Effector memory CD4-positive, alpha-beta T cell (primary cell): ENCODE data around the gene TSC22D3.

Experiments used
- DNase-seq, 3 donors: peaks; one replicate each; pipeline ENCODE4 v3.0.0-alpha.2; 2020
- H3K27ac ChIP-seq: 2 replicates; pipeline ENCODE4 v1.7.0; 2013; ENCODE audit warnings: mild to moderate bottlenecking, low read length, moderate library complexity; ENCODE audit not compliant: insufficient read depth, poor library complexity, severe bottlenecking
- H3K27me3 ChIP-seq: replicated peaks from 2 replicates; pipeline ENCODE4 v1.7.0; 2013; ENCODE audit warnings: mild to moderate bottlenecking, low read length; ENCODE audit not compliant: insufficient read depth, control insufficient read depth, poor library complexity, severe bottlenecking
- H3K36me3 ChIP-seq: 2 replicates; pipeline ENCODE4 v1.7.0; 2013; ENCODE audit warnings: mild to moderate bottlenecking, low read length, moderate library complexity; ENCODE audit not compliant: control insufficient read depth, insufficient read depth
- H3K4me1 ChIP-seq: 2 replicates; pipeline ENCODE4 v1.7.0; 2013; ENCODE audit warnings: low read length, mild to moderate bottlenecking; ENCODE audit not compliant: control insufficient read depth, insufficient read depth, poor library complexity, severe bottlenecking
- H3K4me3 ChIP-seq: 2 replicates; pipeline ENCODE4 v1.7.0; 2013; ENCODE audit warnings: low read length, low read depth, mild to moderate bottlenecking; ENCODE audit not compliant: insufficient read depth, poor library complexity, severe bottlenecking
- H3K9me3 ChIP-seq: 2 replicates; pipeline ENCODE4 v1.7.0; 2013; ENCODE audit warnings: mild to moderate bottlenecking, low read length, moderate library complexity; ENCODE audit not compliant: control insufficient read depth

The TSC22D3 gene

DNA sequence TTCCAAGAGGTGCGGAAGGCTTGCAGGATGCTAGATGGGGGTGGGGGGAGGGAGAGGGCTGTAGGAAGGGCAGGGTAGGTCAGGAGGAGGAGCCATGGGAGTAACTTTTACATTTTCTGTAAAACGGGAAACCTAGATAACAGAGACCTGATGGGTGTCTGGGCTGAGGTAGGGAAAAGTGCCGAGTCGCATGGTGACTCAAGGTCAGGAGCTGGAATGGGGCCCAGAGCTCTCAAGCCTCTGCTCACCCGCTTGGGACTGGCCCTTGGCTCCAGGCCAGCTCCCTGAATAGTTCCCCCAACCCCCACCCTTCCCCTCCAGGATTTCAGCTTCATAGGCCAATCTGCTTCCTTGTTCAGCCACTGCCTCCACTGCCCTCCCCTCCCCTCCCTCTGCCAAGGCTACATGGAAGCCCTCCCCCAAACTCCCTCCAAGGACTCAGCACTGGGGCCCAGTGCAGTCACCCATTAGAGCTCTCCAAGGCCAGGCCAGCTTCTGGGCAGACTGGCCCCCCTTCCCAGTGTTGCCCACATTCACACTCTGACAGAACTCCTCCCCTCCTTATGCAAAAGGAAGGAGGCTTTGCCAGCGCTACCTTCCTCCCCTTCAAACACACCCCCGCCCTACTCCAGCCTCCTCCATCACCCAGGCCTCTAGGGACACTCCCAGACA is 43.6 kb downstream of the TSC22D3 start:
- Histone ChIP-seq H3K4me3 (no peak overlapping the region), H3K9me3 (no peaks in the 10 kb centered on the region), H3K27me3 (no peaks in the 10 kb centered on the region), H3K27ac (no peak overlapping the region), H3K4me1 (no peaks in the 10 kb centered on the region), H3K36me3 (no peaks in the 10 kb centered on the region)
- DNase-seq, result no peak

GRCh38 chrX:107730991-107731766 is 44.4 kb downstream of the TSC22D3 start:
- H3K4me1 ChIP-seq, result no peaks in the 10 kb centered on the region
- H3K27ac ChIP-seq, result no peak overlapping the region
- H3K36me3 ChIP-seq, result no peaks in the 10 kb centered on the region

DNA sequence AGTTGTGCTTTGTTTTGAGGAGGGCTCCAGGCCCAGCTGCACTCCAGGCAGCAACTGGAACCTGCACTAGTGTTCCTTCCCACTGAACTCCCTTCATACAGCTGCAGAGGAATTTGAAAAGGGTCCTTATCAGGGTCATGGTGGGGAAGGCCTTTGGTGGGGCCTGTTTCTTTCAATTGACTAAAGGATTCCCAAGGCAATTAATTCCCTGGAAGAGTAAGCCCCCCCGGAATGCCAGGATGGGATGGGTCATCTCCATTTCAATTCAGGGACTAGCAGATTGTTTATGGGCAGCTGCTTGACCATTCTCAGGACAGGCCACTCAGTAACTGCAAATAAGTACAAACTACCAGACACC is 45.3 kb downstream of the TSC22D3 start:
- Histone ChIP-seq H3K4me1 (no peaks in the 10 kb centered on the region), H3K4me3 (no peak overlapping the region), H3K9me3 (no peaks in the 10 kb centered on the region), H3K27me3 (no peaks in the 10 kb centered on the region), H3K27ac (no peak overlapping the region), H3K36me3 (no peaks in the 10 kb centered on the region)
- DNase-seq, result no peak

More at GRCh38 chrX:107730991-107731766, 44.4 kb downstream of the TSC22D3 start:
- Histone ChIP-seq H3K27me3 (no peaks in the 10 kb centered on the region), H3K9me3 (no peaks in the 10 kb centered on the region), H3K4me3 (no peak overlapping the region)
- DNase-seq, result no peak

GRCh38 chrX:107729558-107730297 is 45.9 kb downstream of the TSC22D3 start:
- H3K9me3 ChIP-seq, result no peaks in the 10 kb centered on the region
- H3K27me3 ChIP-seq, result no peaks in the 10 kb centered on the region
- no peak for DNase-seq
- no peaks in the 10 kb centered on the region for H3K36me3 ChIP-seq
- H3K27ac ChIP-seq, result no peak overlapping the region
- H3K4me1 ChIP-seq, result no peaks in the 10 kb centered on the region
- H3K4me3 ChIP-seq, result no peak overlapping the region

- no peaks in the 10 kb centered on the region for H3K36me3 ChIP-seq
- H3K27me3 ChIP-seq, result no peaks in the 10 kb centered on the region
- H3K4me3 ChIP-seq, result no peak overlapping the region
- no peaks in the 10 kb centered on the region for H3K9me3 ChIP-seq
- H3K27ac ChIP-seq, result no peak overlapping the region
- no peak for DNase-seq
- no peaks in the 10 kb centered on the region for H3K4me1 ChIP-seq
Observed at GRCh38 chrX:107728371-107729099, 47.1 kb downstream of the TSC22D3 start.

- DNase-seq, result no peak
- Histone ChIP-seq H3K36me3 (no peaks in the 10 kb centered on the region), H3K9me3 (no peaks in the 10 kb centered on the region), H3K27ac (no peak overlapping the region), H3K4me1 (no peaks in the 10 kb centered on the region), H3K27me3 (no peaks in the 10 kb centered on the region), H3K4me3 (no peak overlapping the region)
Observed at GRCh38 chrX:107726816-107727534, 48.6 kb downstream of the TSC22D3 start.

DNA sequence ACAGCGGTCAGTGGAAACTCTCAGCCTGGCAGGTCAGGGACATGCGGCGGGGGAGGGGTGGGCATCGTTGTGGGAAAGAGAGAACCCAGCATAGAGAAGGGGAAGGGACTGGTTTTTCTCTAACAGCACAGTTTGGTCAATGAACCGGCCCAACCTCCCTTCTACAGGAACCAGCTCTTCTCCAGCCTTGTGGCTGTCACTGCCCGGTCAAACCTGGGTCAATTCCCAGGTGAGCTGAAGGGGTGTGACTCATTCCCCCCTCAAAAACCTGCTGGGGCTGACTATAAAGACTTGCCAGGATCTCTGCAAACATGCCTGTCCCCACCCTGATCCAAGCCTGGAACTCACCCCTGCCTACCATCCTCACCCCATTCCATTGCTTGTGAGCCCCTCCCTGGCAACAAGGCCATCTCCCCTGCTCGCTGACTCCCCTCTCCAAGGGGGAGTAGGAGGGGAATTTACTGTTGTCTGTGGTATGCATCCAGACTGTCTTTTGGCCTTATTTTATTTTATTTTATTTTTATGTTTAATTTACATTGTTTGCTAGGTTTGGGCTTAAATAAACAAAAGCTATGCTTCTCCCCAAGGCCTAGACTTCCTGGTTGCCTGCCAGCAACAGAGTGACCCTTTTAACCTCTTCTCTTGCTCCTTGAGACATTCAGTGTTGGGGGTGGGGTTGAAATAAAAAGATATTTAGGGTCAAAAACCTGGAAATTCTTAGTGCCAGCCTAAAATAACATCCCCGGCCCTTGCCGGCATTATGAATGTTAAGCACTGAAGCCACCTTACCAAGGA is 49.6 kb downstream of the TSC22D3 start:
- Histone ChIP-seq H3K4me1 (no peaks in the 10 kb centered on the region), H3K4me3 (no peak overlapping the region), H3K36me3 (no peaks in the 10 kb centered on the region), H3K27me3 (no peaks in the 10 kb centered on the region), H3K27ac (no peak overlapping the region), H3K9me3 (no peaks in the 10 kb centered on the region)
- DNase-seq, result no peak

- DNase-seq, result no peak
- Histone ChIP-seq H3K36me3 (no peaks in the 10 kb centered on the region), H3K4me3 (no peak overlapping the region), H3K4me1 (no peaks in the 10 kb centered on the region), H3K27ac (no peak overlapping the region), H3K9me3 (no peaks in the 10 kb centered on the region), H3K27me3 (no peaks in the 10 kb centered on the region)
Observed at GRCh38 chrX:107724653-107725052, 50.9 kb downstream of the TSC22D3 start.

DNA sequence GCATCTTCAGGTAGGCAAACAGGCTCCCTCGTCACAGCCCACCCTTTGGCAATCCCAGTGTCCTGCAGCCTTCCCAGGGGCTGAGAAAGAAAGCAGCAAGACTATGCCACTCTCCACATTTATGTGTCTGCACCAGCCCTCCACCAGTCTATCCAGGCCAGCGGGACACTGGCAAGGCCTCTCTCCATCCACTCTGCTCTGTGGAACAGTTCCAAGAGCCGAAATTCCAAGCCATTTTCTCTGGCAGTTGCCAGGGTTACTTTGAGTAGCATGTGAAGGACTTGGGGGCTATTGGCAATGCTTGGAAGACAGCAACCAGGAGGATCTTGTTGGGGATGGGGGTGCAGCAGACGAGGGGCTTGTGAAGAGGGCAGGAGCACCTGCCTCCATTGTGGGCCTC is 52.1 kb downstream of the TSC22D3 start:
- Histone ChIP-seq H3K9me3 (no peaks in the 10 kb centered on the region), H3K4me1 (no peaks in the 10 kb centered on the region), H3K27ac (no peak overlapping the region), H3K27me3 (no peaks in the 10 kb centered on the region), H3K36me3 (no peaks in the 10 kb centered on the region), H3K4me3 (no peak overlapping the region)
- no peak for DNase-seq
